MM.1S (cell line): ENCODE measurements around the gene UBE2J2.

Experiments used
- DNase-seq: peaks from one replicate; pipeline ENCODE4 v3.0.0-alpha.2; 2015
- H2AFZ ChIP-seq: fragments of 300-600 bp; sonication (generic); 2 replicates; pipeline ENCODE4 v1.6.0; 2016; ENCODE audit warnings: antibody characterized with exemption, low read length
- H3F3A ChIP-seq: fragments of 300-600 bp; sonication (generic); 2 replicates; pipeline ENCODE4 v1.6.1; 2016; ENCODE audit warnings: mild to moderate bottlenecking, antibody characterized with exemption, low read length, moderate library complexity, mixed read lengths; ENCODE audit not compliant: insufficient read depth
- H3K27ac ChIP-seq: fragments of 300-600 bp; sonication (generic); 2 replicates; pipeline ENCODE4 v1.5.1; 2016; ENCODE audit warnings: mild to moderate bottlenecking, low read length
- H3K27me3 ChIP-seq: fragments of 300-600 bp; sonication (generic); replicated peaks from 2 replicates; pipeline ENCODE4 v1.6.0; 2016; ENCODE audit warnings: low read length; ENCODE audit not compliant: insufficient read depth
- H3K36me3 ChIP-seq: fragments of 300-600 bp; sonication (generic); replicated peaks from 2 replicates; pipeline ENCODE4 v1.6.1; 2016; ENCODE audit warnings: mild to moderate bottlenecking, low read length, mixed read lengths; ENCODE audit not compliant: insufficient read depth
- H3K4me1 ChIP-seq: fragments of 300-600 bp; sonication (generic); 2 replicates; pipeline ENCODE4 v1.6.1; 2016; ENCODE audit warnings: low read length, mixed read lengths
- H3K4me2 ChIP-seq: fragments of 300-600 bp; sonication (generic); 2 replicates; pipeline ENCODE4 v1.6.0; 2016; ENCODE audit warnings: low read depth, low read length
- H3K4me3 ChIP-seq: fragments of 300-600 bp; sonication (generic); 2 replicates; pipeline ENCODE4 v1.5.1; 2016; ENCODE audit warnings: low read length, mixed read lengths
- H3K79me2 ChIP-seq: fragments of 300-600 bp; sonication (generic); 2 replicates; pipeline ENCODE4 v1.6.1; 2016; ENCODE audit warnings: mixed run types, low read length, mixed read lengths
- H3K9ac ChIP-seq: fragments of 300-600 bp; sonication (generic); 2 replicates; pipeline ENCODE4 v1.6.1; 2016; ENCODE audit warnings: low read length, mixed read lengths
- H3K9me2 ChIP-seq: fragments of 300-600 bp; sonication (generic); replicated peaks from 2 replicates; pipeline ENCODE4 v1.6.1; 2016; ENCODE audit warnings: mild to moderate bottlenecking, low read length, mixed read lengths; ENCODE audit not compliant: insufficient read depth
- H3K9me3 ChIP-seq: fragments of 300-600 bp; sonication (generic); replicated peaks from 2 replicates; pipeline ENCODE4 v1.6.1; 2016; ENCODE audit warnings: mild to moderate bottlenecking, low read length, mixed read lengths; ENCODE audit not compliant: insufficient read depth
- H4K20me1 ChIP-seq: fragments of 300-600 bp; sonication (generic); 2 replicates; pipeline ENCODE4 v1.6.1; 2016; ENCODE audit warnings: mild to moderate bottlenecking, low read length, moderate library complexity, mixed read lengths; ENCODE audit not compliant: insufficient read depth
- CTCF ChIP-seq: fragments of 300-600 bp; sonication (generic); IDR thresholded peaks from 2 replicates; pipeline ENCODE4 v1.5.1; 2016; ENCODE audit warnings: antibody characterized with exemption, low read length, mixed read lengths
- EZH2 ChIP-seq: fragments of 300-600 bp; sonication (generic); optimal IDR thresholded peaks from 2 replicates; pipeline ENCODE3; 2017; ENCODE audit warnings: low read depth, mild to moderate bottlenecking, antibody characterized with exemption, low read length, mixed read lengths
- EZH2phosphoT487 ChIP-seq: fragments of 300-600 bp; sonication (generic); IDR thresholded peaks from 2 replicates; pipeline ENCODE4 v1.6.1; 2018; ENCODE audit warnings: antibody characterized with exemption, low read length

Gene UBE2J2

GRCh38 chr1:1290238-1290731, 16.6 kb upstream of the UBE2J2 start:
- no peak overlapping the region for H3K4me3 ChIP-seq
- H3F3A ChIP-seq, result no peaks in the 10 kb centered on the region
- no peaks in the 10 kb centered on the region for H3K79me2 ChIP-seq
- H4K20me1 ChIP-seq, result no peaks in the 10 kb centered on the region
- no peak for TF ChIP-seq EZH2phosphoT487
- TF ChIP-seq EZH2, result no peak
- TF ChIP-seq CTCF, result peak; percentile 64
- no peak overlapping the region for H3K4me2 ChIP-seq
- peaks cover 20% of the 10 kb centered on the region for H3K27me3 ChIP-seq
- no peaks in the 10 kb centered on the region for H3K9me2 ChIP-seq
- H3K9me3 ChIP-seq, result no peaks in the 10 kb centered on the region
- H3K4me1 ChIP-seq, result no peaks in the 10 kb centered on the region
- no peak overlapping the region for H2AFZ ChIP-seq
- peak; percentile 66 for DNase-seq
- H3K9ac ChIP-seq, result no peak overlapping the region
- no peaks in the 10 kb centered on the region for H3K36me3 ChIP-seq
- no peak overlapping the region for H3K27ac ChIP-seq

GRCh38 chr1:1287288-1288110, 13.8 kb upstream of the UBE2J2 start:
- no peak overlapping the region for H3K9ac ChIP-seq
- no peaks in the 10 kb centered on the region for H3K9me2 ChIP-seq
- H3F3A ChIP-seq, result no peaks in the 10 kb centered on the region
- no peak overlapping the region for H3K27ac ChIP-seq
- no peaks in the 10 kb centered on the region for H3K4me1 ChIP-seq
- no peaks in the 10 kb centered on the region for H3K36me3 ChIP-seq
- H3K79me2 ChIP-seq, result no peaks in the 10 kb centered on the region
- no peaks in the 10 kb centered on the region for H4K20me1 ChIP-seq
- TF ChIP-seq EZH2 (no peak), CTCF (no peak), EZH2phosphoT487 (no peak)
- DNase-seq, result no peak
- H3K27me3 ChIP-seq, result peaks cover 32% of the 10 kb centered on the region
- no peaks in the 10 kb centered on the region for H3K9me3 ChIP-seq
- no peak overlapping the region for H2AFZ ChIP-seq
- no peak overlapping the region for H3K4me3 ChIP-seq
- no peak overlapping the region for H3K4me2 ChIP-seq

GRCh38 chr1:1286313-1287261, 12.9 kb upstream of the UBE2J2 start:
- no peak overlapping the region for H2AFZ ChIP-seq
- no peaks in the 10 kb centered on the region for H3K36me3 ChIP-seq
- H3K79me2 ChIP-seq, result no peaks in the 10 kb centered on the region
- no peaks in the 10 kb centered on the region for H3F3A ChIP-seq
- H3K4me2 ChIP-seq, result no peak overlapping the region
- no peak overlapping the region for H3K4me3 ChIP-seq
- no peak overlapping the region for H3K27ac ChIP-seq
- H3K27me3 ChIP-seq, result peaks cover 40% of the 10 kb centered on the region
- no peaks in the 10 kb centered on the region for H3K4me1 ChIP-seq
- no peaks in the 10 kb centered on the region for H4K20me1 ChIP-seq
- H3K9me2 ChIP-seq, result no peaks in the 10 kb centered on the region
- H3K9me3 ChIP-seq, result no peaks in the 10 kb centered on the region
- TF ChIP-seq EZH2, result no peak
- no peak overlapping the region for H3K9ac ChIP-seq
- no peak for DNase-seq
